GM19452 (cell line): ENCODE measurements around the gene DUT.

Source experiments
- ATAC-seq: cut with Tn5 transposase; IDR thresholded peaks from one replicate; pipeline ENCODE4 v1.9.1; 2021; ENCODE audit not compliant: unreplicated experiment

Gene DUT

DNA sequence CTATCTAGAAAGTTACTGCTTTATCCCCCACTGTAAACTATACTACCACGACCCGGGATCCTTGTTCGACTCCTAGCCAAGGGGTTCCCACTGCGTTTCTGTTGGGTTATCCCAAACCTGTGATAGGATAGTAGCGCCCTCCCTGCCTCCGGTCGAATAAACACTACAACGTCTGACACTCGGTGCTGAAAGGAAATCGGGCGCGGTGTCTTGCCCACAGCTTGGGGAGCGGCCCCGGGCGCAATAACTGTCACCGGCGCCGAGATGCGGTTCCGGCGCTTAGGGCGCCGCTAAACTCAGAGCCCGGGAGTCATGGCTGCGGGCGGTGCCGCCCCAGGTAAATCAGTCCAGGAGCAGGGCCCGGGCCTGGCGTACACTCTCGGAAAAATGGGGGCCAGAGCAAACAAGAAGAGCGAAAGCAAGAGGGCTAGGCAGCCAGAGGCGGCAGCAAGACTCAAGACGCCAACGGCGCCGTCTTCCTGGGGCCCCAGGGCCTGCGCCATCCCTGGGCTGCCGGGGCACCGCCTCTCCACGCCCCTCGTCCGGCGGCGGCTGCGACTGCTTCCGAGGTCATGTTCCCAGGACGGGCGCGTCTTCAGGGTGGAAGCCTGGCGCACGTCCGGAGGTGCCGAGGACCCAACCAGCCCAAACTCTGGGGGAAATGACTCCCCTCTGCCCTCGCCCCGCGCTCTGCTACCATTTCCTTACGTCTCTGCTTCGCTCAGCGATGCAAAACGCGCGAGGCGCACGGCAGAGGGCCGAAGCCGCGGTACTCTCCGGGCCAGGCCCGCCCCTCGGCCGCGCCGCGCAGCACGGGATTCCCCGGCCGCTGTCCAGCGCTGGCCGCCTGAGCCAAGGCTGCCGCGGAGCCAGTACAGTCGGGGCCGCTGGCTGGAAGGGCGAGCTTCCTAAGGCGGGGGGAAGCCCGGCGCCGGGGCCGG is at the start of gene DUT:
DUT (plus strand) TSS at position 575 of the 941 bp plus-strand sequence; CDS start at position 662, 87 bp downstream.
- ATAC-seq = peak; percentile 84

DNA sequence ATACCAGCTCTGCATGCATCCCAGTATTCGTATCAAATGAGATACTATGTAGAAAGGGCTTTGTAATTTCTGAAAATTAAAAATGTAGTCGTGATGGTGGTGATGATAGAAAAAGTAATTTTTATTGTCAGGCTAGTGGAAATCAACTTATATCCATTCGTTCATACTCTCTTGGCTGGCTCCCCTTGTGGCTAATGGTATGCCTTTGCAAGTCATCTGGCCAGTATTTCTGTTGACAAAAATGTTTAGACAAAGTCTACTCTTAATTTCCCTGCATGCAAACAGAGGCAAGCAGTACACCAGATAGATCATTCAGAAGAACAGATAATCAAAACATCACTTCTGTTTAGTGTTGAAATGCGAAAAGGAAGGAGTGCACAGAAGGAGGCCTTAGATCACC is 49.6 kb upstream of the DUT start:
- ATAC-seq = no peak

DNA sequence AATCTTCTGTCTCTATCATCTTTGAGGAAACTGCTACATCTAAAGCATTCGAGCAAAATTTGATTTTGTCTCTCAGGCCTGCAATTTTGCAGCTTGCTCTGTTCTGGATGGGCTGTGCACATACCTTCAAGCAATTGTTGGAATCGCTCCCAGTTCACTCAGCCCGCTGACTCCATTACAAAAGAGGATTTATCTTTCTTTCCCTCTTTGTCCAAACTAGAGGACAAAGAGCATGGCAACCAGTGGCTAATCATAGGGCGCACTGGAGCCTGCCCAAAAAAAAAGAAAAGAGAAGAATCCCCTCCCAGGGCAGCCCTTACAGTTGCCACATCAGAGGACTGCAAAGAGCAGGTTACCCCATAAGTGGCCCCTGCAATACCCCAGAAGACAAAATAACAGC is 49.0 kb upstream of the DUT start:
- no peak for ATAC-seq

DNA sequence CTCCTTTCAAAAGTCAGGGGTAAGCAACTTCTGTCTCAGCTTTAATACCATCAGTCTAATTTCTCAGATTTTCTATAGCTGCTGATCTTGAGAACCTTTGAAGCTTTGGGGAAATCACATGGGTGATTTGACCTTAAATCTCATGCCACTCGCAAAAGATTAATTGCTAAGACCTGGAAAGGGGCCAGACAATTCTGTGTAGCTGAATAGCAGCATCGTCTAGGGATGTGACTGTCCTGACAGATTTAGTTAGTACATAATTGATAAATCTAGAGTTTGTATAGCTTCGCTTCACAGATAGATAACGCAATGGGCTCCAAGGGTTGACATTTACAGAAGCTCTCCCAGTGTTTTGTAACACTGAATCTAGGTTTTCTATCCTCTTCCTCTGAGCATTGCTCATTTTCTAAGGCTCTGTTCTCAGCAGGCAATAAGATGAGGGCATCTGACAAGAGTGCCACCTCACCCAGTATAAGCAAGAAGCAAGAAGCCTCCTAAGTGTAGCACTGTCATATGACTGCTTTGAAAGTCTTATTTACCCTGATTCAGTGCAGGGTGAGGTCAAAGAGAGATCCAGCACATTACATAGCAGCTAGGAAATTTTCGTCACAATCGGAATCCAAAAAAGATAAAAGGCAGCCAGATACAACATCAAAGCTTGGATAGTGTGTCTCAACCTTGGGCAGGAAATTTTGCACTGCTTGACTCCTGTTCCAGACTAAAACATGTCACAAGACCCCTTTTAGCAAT is 47.7 kb upstream of the DUT start:
- no peak for ATAC-seq

DNA sequence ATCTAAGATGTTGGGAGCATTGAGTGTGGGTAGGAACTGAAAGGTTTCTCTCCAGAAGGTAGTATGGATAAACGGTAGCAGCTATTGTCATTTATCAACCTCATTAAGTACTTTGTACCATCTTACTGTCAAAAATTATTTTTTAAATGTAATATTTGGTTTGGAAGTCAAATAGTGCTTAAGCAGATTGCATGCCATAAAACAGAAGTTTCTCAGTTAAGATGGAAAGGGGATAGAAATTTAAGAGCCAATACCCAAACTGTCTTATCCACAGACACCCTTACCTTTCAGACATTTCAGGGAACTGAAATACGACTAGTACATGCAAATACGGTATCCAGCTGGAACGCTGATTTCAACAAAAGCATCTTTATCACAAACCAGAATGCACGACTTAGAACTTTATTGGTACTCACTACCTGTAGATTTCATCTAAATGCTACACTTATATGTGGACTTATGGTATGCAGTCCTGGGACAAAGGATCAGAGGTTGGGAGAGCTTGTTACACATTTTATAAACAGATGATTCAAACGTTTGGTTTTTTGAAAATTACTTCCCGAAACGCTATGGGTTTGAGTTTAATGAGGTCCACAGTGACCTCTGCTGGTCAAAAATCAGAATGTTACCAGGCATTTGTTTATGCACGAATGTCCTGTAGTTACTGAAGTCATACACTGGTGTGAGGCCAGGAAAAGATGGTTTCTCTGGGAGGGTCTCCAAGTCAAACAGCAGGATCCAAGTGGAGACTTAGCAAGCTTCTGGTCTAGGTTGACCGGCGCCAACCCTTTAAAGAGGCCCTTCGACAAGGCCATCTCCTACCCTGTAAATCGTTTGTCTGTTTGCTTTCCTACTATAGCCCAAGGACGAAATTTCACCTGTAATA is 45.7 kb upstream of the DUT start:
- ATAC-seq = peak; percentile 74

DNA sequence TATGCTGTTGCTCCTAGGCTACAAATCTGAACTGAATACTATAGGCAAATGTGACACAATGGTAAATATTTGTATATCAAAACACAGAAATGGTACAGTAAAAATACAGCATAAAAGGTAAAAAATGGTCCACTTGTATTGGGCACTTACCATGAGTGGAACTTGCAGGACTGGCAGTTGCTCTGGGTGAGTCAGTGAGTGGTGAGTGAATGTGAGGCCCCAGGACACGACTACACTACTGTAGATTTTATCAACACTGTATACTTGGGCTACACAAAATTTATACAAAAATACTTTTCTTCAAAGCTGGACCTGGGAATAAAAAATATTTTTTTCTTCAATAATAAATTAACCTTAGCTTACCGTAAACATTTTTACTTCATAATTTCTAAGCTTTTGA is 41.6 kb upstream of the DUT start:
- no peak for ATAC-seq

DNA sequence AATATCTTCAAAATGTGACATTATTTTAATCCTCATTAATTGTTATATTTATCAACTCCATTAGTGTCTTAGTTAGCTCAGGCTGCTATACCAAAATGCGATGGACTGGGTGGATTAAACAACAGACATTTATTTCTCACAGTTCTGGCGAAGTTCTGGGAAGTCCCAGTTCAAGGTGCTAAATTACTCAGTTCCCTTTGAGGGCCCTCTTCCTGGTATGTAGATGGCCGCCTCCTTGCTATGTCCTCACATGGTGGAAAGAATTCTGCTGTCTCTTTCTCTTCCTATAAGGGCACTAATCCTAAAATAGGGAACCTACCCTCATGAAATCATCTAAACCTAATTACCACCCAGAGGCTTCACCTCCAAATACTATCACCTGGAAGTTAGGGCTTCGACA is 38.8 kb upstream of the DUT start:
- ATAC-seq = no peak

DNA sequence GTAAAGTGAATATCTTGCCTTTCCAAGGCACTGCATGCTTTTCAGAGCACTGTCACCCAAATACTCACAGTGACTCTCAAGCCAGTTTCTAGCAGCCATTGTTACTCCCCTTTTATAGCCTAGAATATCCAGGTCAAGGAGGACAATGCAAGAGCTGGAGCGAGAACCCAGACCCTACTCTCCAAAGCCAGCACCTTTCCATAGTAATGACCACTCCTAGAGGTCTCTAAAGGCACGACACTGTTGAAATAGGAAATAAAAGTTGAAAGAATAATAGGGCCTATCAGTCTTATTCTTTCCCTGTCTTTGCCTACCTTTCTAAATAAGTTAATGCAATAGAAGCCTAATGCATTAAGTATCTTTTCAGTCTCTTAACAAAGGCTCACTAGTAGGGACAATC is 33.6 kb upstream of the DUT start:
- ATAC-seq = no peak

DNA sequence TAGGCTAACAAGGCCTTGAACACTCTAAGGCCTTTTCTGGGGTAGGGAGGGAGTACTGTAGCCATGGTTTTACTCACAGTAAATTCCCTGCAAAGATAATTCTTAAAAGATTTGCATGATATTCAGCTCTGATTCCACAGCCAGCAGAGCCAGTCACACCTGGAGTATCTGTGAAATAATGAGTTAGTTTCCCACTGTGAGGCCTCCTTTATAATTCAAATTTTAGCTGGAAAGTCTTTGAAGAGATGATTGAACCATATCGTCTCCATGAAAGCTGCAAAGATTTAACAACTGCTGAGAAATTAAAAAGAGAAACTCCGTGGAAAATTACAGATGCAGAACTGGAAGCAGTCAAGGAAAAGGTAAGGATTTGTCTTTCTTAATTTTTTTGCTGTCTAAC is 32.3 kb upstream of the DUT start:
- ATAC-seq = no peak

DNA sequence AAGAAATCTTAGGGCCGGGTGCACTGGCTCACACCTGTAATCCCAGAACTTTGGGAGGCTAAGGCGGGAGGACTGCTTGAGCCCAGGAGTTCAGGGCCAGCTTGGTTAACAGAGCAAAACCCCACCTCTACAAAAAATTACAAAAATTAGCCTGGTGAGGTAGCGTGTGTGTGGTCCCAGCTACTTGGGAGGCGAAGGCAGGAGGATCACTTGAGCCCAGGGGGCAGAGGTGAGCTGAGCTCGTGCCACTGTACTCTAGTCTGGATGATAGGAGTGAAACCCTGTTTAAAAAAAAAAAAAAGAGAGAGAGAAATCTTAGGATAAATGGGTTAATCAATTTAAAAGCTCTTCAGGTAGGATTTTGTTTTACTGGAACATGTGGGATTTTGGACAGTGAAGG is 31.2 kb upstream of the DUT start:
- no peak for ATAC-seq

DNA sequence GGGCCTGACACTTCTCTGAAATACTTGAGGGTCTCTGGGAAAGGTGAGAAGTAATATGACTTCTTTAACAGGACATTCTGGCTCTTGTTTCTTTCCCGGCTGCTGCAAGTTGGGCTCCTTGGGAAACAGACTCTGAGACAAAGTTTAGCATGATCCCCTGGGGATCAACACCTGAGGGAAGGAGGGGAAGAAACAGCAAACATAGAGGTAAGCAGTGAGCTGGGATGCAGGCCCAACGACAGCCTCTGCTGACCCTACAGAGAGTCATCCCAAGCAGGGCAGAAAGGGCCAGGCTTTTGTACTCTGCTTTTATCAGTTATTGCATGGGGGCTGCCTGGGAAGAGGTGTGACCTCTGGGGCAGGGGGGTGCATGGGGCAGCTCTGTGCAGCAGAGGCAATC is 26.8 kb upstream of the DUT start:
- no peak for ATAC-seq

DNA sequence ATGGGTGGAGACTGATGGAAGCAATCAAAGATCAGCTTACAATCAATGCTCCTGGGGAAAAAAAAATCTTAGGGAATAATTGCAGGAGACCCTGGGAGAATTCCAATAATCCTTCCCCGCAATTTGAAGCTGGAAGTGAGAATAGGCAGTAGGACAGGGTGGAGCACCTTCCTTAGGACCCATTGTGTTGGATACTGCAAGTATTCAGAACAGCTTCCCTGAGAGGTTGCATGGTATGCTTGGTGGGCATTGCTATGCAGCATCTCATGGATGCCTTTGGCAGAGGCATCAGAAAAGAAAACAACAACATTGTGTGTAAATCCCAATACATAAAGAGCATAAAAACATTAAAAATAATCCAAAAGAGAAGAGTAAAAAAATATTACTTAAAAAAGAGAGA is 24.6 kb upstream of the DUT start:
- ATAC-seq = no peak

DNA sequence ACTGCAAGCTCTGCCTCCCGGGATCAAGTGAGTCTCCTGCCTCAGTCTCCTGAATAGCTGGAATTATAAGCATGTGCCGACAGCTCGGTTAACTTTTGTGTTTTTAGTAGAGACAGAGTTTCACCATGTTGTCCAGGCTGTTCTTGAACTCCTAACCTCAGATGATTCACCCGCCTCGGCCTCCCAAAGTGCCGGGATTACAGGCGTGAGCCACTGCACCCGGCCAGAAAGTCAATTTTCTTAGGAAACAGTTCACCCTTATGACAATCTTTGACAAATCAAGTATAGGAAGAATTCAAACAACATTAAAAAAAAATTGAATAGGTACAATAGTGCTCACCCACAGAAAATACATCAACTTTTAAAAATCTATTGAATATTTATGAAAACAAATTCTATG is 23.6 kb upstream of the DUT start:
- no peak for ATAC-seq

DNA sequence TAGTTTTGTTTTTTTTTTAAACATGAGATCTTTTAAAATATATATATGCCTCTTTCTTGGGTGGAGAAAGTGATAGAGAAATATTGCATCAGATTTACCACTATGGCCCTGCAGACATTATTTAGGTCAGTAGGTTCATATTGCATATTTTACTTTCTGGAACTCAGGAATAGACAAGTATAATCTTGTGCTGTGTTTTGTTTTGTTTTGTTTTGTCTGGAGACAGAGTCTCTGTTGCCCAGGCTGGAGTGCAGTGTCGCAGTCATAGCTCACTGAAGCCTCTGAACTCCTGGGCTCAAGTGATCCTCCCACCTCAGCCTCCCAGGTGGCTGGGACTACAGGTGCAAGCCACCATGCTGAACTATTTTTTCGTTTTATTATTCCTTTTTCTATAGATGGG is 21.5 kb upstream of the DUT start:
- no peak for ATAC-seq

DNA sequence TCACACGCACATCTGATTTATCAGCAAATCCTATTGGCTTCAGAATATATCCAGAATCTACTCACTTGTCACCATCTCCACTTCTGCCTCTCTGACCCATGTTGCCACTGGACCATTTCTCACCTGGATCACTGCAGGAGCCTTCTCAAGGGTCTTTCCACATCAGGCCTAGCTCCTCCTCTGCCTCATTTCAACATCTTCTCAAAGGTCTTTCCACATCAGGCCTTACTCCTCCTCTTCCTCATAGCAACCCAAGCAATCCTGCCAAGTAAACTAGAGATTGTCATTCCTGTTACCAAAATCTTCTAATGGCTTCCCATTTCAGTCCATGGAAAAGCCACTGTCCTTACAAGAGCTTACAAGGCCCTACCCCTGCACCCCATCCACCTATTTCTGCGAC is 18.0 kb upstream of the DUT start:
- ATAC-seq = no peak

DNA sequence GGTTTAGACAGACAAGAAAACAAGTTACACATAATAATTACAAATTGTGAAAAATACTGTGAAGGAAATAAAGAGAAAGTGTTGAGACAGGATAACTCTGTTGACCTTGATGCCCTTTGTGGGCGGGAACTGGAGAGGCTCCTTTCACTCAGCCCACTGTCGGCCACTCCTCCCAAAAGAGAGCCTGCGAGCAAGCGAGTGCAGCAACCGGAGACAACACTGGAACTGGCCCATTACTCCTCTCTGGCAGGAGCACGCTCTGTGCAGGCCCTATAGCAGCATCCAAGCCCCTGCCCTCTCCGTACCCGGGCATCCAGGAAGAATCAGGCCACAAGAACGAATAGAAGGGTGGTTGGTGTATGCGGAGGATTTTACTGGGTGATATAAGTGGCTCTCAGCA is 16.2 kb upstream of the DUT start:
- no peak for ATAC-seq

DNA sequence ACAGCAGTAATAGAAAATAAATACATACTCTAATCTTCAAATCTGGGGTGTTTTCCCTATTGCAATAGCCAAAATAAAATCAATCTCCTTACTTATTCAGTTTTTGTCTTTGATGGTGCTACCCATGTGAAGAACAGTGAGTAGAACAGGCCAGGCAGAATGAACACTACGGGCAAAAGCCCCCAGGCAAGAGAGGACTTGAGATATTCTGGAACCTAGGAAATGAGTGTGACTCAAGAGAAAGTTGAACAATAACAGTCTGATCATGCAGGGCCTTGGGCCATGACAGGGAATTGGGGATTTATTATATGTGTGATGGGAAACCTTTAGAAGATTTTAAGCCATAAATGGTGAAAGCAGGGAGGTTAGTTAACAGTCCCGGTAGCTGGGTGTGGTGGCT is 14.0 kb upstream of the DUT start:
- ATAC-seq = no peak

DNA sequence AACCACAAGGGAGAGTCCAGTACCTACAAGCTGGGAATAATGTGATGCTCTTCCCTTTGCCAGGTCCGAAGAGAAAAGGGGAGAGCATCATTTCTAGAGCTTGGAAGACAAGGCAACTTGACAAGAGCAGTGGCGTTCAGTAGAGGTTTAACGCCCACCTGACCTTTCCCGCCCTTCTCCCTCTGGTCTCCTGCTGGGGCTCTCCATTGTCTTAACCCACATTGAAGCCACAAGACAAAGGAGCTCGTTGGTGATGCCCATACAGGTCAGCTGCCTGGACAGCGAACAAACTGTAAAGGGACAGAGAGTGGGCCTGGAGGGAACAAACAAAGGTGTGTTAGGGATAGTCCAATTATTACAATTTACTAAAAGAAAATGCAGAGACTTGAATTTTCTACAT is 13.1 kb upstream of the DUT start:
- ATAC-seq = no peak

DNA sequence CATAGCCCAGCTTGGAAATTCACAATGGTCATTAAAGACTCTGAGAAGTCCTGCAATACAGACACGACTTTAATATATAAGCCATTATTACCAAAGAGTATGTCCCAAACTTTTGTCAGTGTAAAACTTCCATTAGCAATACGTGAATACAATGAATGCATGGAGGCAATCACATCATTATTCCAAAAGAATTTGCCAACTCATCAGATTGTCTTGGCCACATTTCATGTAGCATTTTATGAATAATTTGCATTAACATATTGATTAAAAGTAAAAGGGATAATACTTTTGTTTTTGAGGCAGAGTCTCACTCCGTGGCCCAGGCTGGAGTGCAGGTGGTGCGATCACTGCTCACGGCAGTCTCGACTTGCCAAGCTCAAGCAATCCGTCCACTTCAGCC is 7.9 kb upstream of the DUT start:
- no peak for ATAC-seq

DNA sequence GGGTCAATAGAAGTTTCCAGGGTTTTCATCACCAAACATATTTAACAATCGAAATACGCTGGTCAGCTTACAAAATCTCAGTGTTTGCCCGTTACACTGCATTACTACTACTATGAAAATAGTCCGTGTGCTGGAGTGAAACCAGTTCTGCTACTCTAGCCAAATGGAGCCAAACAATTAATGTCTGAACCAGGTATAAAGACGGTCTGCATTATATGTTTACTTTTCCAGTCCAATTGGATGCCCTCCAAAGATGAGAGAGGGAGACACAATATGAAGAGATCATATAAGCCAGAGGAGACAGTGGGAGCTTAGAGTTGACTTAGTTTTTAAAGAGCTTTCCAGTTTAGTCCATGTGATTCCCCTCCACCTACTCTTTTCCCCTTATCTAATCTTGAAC is 6.3 kb upstream of the DUT start:
- ATAC-seq = no peak

DNA sequence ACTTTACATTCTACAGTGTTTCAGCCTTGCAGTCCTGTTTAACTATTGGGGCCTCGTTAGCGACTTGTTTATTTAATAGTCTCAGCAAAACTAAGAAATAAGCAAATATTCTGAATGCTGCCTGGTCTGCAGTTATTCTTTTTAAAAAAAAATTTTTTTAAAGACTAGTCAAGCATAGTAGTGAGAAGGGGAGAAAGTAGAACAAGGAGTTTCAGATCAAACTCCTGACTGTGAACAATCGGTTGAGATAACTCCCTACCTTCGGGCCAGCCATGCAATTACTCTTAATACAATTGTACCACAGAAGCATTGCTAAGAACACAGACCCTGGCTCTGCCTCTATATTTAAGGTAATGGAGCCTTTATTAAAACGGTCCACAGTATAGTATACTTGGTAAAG is 5.8 kb upstream of the DUT start:
- ATAC-seq = no peak
